Colonic mucosa (tissue), 4 donors: ENCODE data around the gene BBX. TPM values are rescaled to one million over a fixed set of nuclear protein-coding genes. Genes with fewer than 3 reads are reported as not detected.

ENCODE experiments used
- DNase-seq: peaks from one replicate; pipeline ENCODE4 v3.0.0-alpha.2; 2020
- H3K27ac ChIP-seq: fragments of 200-600 bp; one replicate; pipeline ENCODE4 v1.8.0; 2021
- H3K27me3 ChIP-seq: fragments of 200-600 bp; one replicate; pipeline ENCODE4 v1.8.0; 2021
- H3K36me3 ChIP-seq: fragments of 200-600 bp; one replicate; pipeline ENCODE4 v1.8.0; 2021
- H3K4me1 ChIP-seq: fragments of 200-600 bp; one replicate; pipeline ENCODE4 v1.8.0; 2021; ENCODE audit warnings: mild to moderate bottlenecking
- H3K4me3 ChIP-seq: fragments of 200-600 bp; one replicate; pipeline ENCODE4 v1.8.0; 2021
- H3K9ac ChIP-seq, 2 donors: one replicate each; pipeline ENCODE4 v1.7.0; 2013; ENCODE audit warnings: control low read depth in 2 of 2, low read depth in 2 of 2, low read length in 2 of 2
- H3K9me3 ChIP-seq: fragments of 200-600 bp; one replicate; pipeline ENCODE4 v1.8.0; 2021
- intact Hi-C: fragments of 100-400 bp; cut with DNase I; formaldehyde crosslinking; loops from one replicate; pipeline ENCODE4 v1.14.1; 2022
- total RNA-seq, 2 donors: library from RNA; stranded (reverse); fragmentation: NEBNext Ultra II Directional in 1 of 2; extraction: Animal tissue kit (Norgen Biotek cat#: 25700) in 1 of 2; gene quantifications; one replicate each; pipeline ENCODE4 v1.2.1, GENCODE V29; 2021
- TF ChIP-seq, protein P1 (sequence below): fragments of 200-600 bp; IDR thresholded peaks from one replicate; pipeline ENCODE4 v1.8.0; 2022; ENCODE audit warnings: antibody characterized with exemption, mild to moderate bottlenecking
- donor health status: healthy.
- donor health status: DM: no; HTN: no; CAD: no.
- donor health status: DM: no; HTN: no; CAD: no.

Gene BBX
- total RNA-seq, 2 donors from 2014 or later: 21.5 to 44.3 TPM

DNA sequence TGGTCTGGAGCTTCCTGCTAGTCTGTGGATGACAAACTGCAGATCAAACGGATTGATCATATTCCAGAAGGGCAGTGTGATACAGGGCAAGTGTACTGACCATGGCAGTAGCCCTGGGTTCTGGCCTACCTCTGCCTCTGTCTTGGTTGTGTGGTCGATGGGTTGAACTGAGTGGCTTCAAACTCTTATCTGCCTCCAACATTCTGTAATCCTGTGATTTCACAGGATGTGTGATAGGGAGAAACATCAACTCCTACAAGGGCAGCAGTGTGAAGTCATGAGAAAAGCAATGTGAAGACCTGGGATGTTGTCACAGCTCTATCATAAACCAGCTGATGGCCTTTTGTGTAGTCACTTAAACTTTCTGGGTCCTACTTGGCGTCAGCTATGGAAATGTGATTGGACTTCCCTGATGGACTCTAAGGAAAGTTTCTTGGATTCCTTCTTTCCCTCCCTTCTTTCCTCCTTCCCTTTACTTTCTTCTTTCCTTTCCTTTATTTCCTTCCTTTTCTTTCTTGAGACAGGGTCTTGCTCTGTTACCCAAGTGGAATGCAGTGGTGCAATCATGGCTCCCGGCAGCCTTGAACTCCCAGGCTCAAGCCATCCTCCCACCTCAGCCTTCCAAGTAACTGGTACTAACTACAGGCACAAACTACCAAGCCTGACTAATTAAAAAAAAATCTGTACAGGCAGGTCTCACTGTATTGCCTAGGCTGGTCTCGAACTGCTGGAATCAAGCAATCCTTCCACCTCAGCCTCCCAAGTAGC is 114.8 kb downstream of the BBX start:
- Histone ChIP-seq H3K27me3 (no peaks in the 10 kb centered on the region), H3K9ac (no peak overlapping the region), H3K36me3 (no peaks in the 10 kb centered on the region), H3K9me3 (no peaks in the 10 kb centered on the region), H3K4me3 (no peak overlapping the region), H3K4me1 (no peaks in the 10 kb centered on the region), H3K27ac (no peak overlapping the region)
- no peak for DNase-seq
- TF ChIP-seq, protein P1, sequence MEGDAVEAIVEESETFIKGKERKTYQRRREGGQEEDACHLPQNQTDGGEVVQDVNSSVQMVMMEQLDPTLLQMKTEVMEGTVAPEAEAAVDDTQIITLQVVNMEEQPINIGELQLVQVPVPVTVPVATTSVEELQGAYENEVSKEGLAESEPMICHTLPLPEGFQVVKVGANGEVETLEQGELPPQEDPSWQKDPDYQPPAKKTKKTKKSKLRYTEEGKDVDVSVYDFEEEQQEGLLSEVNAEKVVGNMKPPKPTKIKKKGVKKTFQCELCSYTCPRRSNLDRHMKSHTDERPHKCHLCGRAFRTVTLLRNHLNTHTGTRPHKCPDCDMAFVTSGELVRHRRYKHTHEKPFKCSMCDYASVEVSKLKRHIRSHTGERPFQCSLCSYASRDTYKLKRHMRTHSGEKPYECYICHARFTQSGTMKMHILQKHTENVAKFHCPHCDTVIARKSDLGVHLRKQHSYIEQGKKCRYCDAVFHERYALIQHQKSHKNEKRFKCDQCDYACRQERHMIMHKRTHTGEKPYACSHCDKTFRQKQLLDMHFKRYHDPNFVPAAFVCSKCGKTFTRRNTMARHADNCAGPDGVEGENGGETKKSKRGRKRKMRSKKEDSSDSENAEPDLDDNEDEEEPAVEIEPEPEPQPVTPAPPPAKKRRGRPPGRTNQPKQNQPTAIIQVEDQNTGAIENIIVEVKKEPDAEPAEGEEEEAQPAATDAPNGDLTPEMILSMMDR: no peak
- intact Hi-C loops: no loop called here

DNA sequence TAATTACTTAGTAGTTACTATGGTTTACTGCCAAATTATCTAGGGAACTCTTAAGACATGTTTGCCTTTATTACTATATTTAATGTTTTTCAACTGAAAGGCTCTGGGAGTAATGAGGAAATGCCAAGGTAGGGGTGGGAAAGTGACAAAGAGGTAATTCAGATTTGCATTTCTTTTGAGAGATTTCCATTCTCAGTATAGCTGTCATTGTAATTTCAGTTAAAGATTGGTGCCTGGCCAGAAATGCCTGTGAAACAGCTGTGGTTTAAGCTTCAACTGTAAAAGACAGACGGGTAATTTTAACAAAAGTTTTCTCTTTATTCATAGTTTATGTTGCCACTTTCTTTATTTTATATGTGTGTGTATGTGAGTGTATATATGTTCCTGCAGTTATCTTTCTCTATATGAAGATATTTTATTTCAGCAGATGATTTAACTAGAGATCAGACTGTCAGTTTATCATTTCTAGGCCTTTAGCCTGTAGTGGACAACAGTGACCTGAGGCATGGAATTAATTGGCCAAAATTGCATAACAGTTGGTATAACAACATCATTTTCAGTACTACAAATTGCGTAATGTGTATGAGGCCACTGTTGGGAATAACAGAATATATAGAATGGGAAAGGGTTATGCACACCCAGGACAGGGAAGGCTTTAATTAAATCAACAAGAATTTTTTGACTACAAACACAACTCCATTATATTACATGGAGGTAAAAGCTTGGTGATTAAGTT is 119.0 kb downstream of the BBX start:
- Histone ChIP-seq H3K27ac (no peak overlapping the region), H3K4me3 (no peak overlapping the region), H3K36me3 (no peaks in the 10 kb centered on the region), H3K27me3 (no peaks in the 10 kb centered on the region), H3K9me3 (no peaks in the 10 kb centered on the region), H3K9ac (no peak overlapping the region), H3K4me1 (no peaks in the 10 kb centered on the region)
- TF ChIP-seq, protein P1: no peak
- intact Hi-C loops: no loop called here
- DNase-seq: no peak

DNA sequence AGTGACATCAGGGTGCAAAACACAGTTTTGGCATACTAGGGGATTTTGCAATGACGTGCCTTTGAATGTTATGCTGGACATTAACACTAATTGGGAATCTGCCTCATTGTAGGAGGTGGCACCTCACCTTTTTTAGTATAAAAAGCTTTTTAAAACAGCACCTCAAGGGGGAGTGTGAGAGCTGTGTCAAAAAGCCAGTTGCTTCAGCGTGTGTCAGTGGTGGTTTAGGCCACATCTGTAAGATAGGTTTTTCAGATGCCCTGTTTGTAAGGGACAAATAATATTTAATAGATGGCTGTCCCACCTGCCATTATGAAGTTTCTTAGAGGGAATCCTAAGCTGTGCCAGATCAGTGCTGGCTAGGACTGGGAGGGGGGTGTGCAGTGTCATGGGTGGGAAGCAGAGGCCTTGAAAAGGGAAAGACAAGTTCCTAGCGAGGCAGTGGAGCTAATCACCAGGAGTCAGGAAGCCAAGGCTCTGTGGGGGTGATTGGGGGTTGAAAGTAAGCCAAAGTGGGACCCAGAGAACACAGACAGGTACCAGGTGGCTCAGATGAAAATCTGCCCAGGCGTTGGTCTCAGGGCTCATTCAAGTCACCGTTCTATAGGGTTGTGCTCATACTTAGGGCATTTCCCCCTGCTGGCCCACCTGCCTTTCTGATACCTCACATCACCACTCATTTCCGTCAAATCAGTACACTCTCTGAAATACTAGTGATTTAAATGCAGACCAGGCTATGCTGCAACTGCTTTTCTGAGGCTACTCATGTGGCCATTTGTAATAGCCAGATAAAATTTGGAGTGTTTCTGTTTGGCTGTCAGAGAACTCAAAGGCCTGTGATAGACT is 120.5 kb downstream of the BBX start:
- TF ChIP-seq, protein P1: no peak
- Histone ChIP-seq H3K27ac (no peak overlapping the region), H3K9me3 (no peaks in the 10 kb centered on the region), H3K27me3 (no peaks in the 10 kb centered on the region), H3K36me3 (no peaks in the 10 kb centered on the region), H3K4me3 (no peak overlapping the region), H3K4me1 (no peaks in the 10 kb centered on the region), H3K9ac (no peak overlapping the region)
- intact Hi-C loops: no loop called here
- no peak for DNase-seq

DNA sequence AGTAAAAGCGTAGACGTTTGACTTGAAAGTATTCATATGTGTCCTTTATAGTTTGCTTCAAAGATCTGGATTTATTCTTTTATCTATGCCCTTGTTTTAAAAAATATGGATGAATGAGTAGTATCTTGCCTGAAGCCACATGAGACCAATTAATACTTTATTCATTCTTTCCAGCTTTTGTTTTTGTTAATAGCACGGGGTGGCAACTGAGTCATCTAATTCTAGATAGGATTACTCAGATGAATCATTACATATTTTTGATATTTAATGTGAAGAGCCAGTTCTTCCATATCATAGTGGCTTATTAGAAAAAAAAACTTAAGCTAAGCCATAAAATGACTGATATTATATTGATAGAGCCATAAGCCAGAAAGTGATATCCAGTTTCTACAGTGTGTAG is 121.9 kb downstream of the BBX start:
- TF ChIP-seq, protein P1: no peak

DNA sequence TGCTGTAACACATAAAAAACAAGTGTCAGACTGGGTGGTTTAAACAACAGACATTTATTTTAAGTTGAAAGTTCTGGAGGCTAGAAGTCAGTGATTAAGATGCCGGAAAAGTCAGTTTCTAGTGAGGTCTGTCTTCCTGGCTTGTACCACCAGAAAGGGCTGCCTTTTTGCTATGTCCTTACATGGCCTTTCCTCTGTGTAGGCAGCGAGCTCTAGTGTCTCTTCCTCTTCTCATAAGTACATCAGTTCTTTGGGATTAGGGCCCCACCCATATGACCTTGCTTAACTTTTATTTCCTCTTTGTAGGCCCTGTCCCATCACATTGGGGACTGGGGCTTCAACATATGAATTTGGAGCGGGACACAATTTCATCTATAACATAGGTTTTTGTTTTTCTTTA is 128.0 kb downstream of the BBX start:
- TF ChIP-seq, protein P1: no peak
- intact Hi-C loops: no loop called here
- H3K4me1 ChIP-seq: no peaks in the 10 kb centered on the region
- no peak overlapping the region for H3K9ac ChIP-seq
- DNase-seq: no peak
- no peak overlapping the region for H3K4me3 ChIP-seq
- no peaks in the 10 kb centered on the region for H3K9me3 ChIP-seq
- H3K27me3 ChIP-seq: no peaks in the 10 kb centered on the region
- no peaks in the 10 kb centered on the region for H3K36me3 ChIP-seq
- H3K27ac ChIP-seq: no peak overlapping the region

More for the DNA sequence above, 121.9 kb downstream of the BBX start:
- H3K4me3 ChIP-seq: no peak overlapping the region
- no peaks in the 10 kb centered on the region for H3K9me3 ChIP-seq
- no peaks in the 10 kb centered on the region for H3K27me3 ChIP-seq
- no peak overlapping the region for H3K9ac ChIP-seq
- no peaks in the 10 kb centered on the region for H3K36me3 ChIP-seq
- no peaks in the 10 kb centered on the region for H3K4me1 ChIP-seq
- no peak overlapping the region for H3K27ac ChIP-seq
- DNase-seq: no peak
- intact Hi-C loops: no loop called here
